ENCODE results near the gene CPEB2.

- no peak for TF ChIP-seq CTCF (IDR thresholded peaks at IDR 0.05)
- TF ChIP-seq POLR2A (IDR thresholded peaks at IDR 0.05) = no peak
These were observed 18.4 kb downstream of the CPEB2 start for GRCh38 chr4:15020502-15021286.

Measured in thyroid gland (tissue), 4 donors.